Fibroblast of lung (primary cell): Measurements from ENCODE around the gene PMS1. TPM values are rescaled to one million over a fixed set of nuclear protein-coding genes. Genes with fewer than 3 reads are reported as not detected.

Source experiments
- DNase-seq, 2 donors: peaks; one replicate each; pipeline versions ENCODE4 v3.0.0 to v3.0.0-alpha.2; 2010; ENCODE audit warnings: low read depth in 2 of 2
- H2AFZ ChIP-seq: 2 replicates; pipeline ENCODE4 v1.5.1; 2012; ENCODE audit warnings: low read length, control low read depth, inconsistent platforms
- H3K27ac ChIP-seq: 2 replicates; pipeline ENCODE4 v1.5.1; 2011; ENCODE audit warnings: low read length, control low read depth; ENCODE audit not compliant: insufficient read depth
- H3K27me3 ChIP-seq: 2 replicates; pipeline ENCODE4 v1.5.1; 2011; ENCODE audit warnings: mild to moderate bottlenecking, low read length; ENCODE audit not compliant: control insufficient read depth, insufficient read depth
- H3K36me3 ChIP-seq: 2 replicates; pipeline ENCODE4 v1.5.1; 2011; ENCODE audit warnings: low read length; ENCODE audit not compliant: control insufficient read depth, insufficient read depth
- H3K4me1 ChIP-seq: 2 replicates; pipeline ENCODE4 v1.5.1; 2011; ENCODE audit warnings: low read length; ENCODE audit not compliant: control insufficient read depth, insufficient read depth; ENCODE audit errors: extremely low read depth
- H3K4me2 ChIP-seq: 2 replicates; pipeline ENCODE4 v1.5.1; 2011; ENCODE audit warnings: low read length, control low read depth; ENCODE audit not compliant: insufficient read depth; ENCODE audit errors: extremely low read depth
- H3K4me3 ChIP-seq, 4 experiments: fragments of 200-600 bp in 1 of 4; sonication (generic) in 1 of 4; replicated peaks in 1 of 4; 2 replicates each; pipeline ENCODE4 v1.5.1; 2011 to 2016; ENCODE audit warnings: low read length in 4 of 4, low read depth in 3 of 4, mild to moderate bottlenecking in 3 of 4, control low read depth in 2 of 4, inconsistent platforms in 1 of 4, mixed read lengths in 1 of 4; ENCODE audit not compliant: insufficient read depth in 1 of 4; ENCODE audit errors: control extremely low read depth in 1 of 4
- H3K79me2 ChIP-seq: 2 replicates; pipeline ENCODE4 v1.5.1; 2012; ENCODE audit warnings: mild to moderate bottlenecking, low read length, inconsistent platforms; ENCODE audit not compliant: control insufficient read depth, insufficient read depth
- H3K9ac ChIP-seq: 2 replicates; pipeline ENCODE4 v1.5.1; 2011; ENCODE audit warnings: mild to moderate bottlenecking, low read length, control low read depth; ENCODE audit not compliant: insufficient read depth
- H3K9me3 ChIP-seq: 2 replicates; pipeline ENCODE4 v1.5.1; 2012; ENCODE audit warnings: low read depth, low read length; ENCODE audit not compliant: control insufficient read depth, insufficient read depth
- H4K20me1 ChIP-seq: 2 replicates; pipeline ENCODE4 v1.5.1; 2011; ENCODE audit warnings: low read length; ENCODE audit not compliant: control insufficient read depth, insufficient read depth; ENCODE audit errors: extremely low read depth
- CTCF ChIP-seq, 2 donors: IDR thresholded peaks in 1 of 2; conservative IDR thresholded peaks in 1 of 2; 1 replicate in 1 of 2; 2 replicates in 1 of 2; pipeline ENCODE4 v1.5.1; 2011 to 2012; ENCODE audit warnings: low read length in 2 of 2, control low read depth in 1 of 2, inconsistent platforms in 1 of 2, low read depth in 1 of 2, mild to moderate bottlenecking in 1 of 2
- EZH2 ChIP-seq: IDR thresholded peaks from 2 replicates; pipeline ENCODE4 v1.5.1; 2012; ENCODE audit warnings: low read length, control low read depth, mild to moderate bottlenecking; ENCODE audit errors: missing control alignments
- polyA plus RNA-seq, 2 donors: library from polyadenylated mRNA; depleted of rRNA in 1 of 2; stranded (reverse) in 1 of 2; unstranded in 1 of 2; fragments of >200 nt; gene quantifications; 2 replicates each; pipeline ENCODE4 v1.2.1, GENCODE V29; 2011 to 2012; ENCODE audit warnings: missing spikeins in 1 of 2
- total RNA-seq: library from RNA; depleted of rRNA; stranded (reverse); fragments of >200 nt; gene quantifications from 2 replicates; pipeline ENCODE4 v1.2.1, GENCODE V29; 2014

PMS1 gene
- total and polyA plus RNA-seq, 2 donors (not counting 1 experiment from before 2014, with no cell fraction given), result 15.7 to 41.0 TPM

GRCh38 chr2:189818249-189819038 is 34.2 kb downstream of the PMS1 start:
- Histone ChIP-seq H3K9ac (no peak overlapping the region), H2AFZ (no peak overlapping the region), H3K4me1 (no peaks in the 10 kb centered on the region), H3K27ac (peak overlapping the region; percentile 52), H3K9me3 (peaks cover 1% of the 10 kb centered on the region), H4K20me1 (no peaks in the 10 kb centered on the region), H3K4me2 (no peak overlapping the region), H3K27me3 (no peaks in the 10 kb centered on the region), H3K36me3 (no peaks in the 10 kb centered on the region), H3K79me2 (no peaks in the 10 kb centered on the region), H3K4me3 (no peak overlapping the region)
- TF ChIP-seq EZH2 (no peak), CTCF (conservative IDR thresholded peaks at IDR 0.05 in 1 of 2, IDR thresholded peaks at IDR 0.05 in 1 of 2; ENCODE audit: low read depth in 1 of 2, low read length in 2 of 2) (no peak)
- DNase-seq, result no peak

DNA sequence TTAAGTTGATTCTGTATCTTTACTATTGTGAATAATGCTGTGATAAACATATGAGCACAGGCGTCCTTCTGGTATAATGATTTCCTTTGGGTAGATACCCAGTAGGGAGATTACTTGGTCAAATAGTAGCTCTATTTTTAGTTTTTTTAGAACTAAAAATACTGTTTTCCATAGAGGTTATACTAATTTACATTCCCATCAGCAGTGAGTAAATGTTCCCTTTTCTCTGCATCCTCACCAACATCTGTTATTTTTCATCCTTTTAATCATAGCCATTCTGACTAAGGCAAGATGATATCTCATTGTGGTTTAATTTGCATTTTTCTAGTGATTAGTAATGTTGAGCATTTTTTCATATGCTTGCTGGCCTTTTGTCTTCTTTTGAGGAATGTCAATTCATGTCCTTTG is 35.1 kb downstream of the PMS1 start:
- H3K27me3 ChIP-seq, result no peaks in the 10 kb centered on the region
- TF ChIP-seq CTCF (conservative IDR thresholded peaks at IDR 0.05 in 1 of 2, IDR thresholded peaks at IDR 0.05 in 1 of 2; ENCODE audit: low read depth in 1 of 2, low read length in 2 of 2) (no peak), EZH2 (no peak)
- H3K4me2 ChIP-seq, result no peak overlapping the region
- no peaks in the 10 kb centered on the region for H4K20me1 ChIP-seq
- H2AFZ ChIP-seq, result no peak overlapping the region
- peaks cover 1% of the 10 kb centered on the region for H3K9me3 ChIP-seq
- H3K4me1 ChIP-seq, result no peaks in the 10 kb centered on the region
- H3K27ac ChIP-seq, result peak overlapping the region; percentile 52
- peak; percentile 73 to 86 for DNase-seq
- H3K79me2 ChIP-seq, result no peaks in the 10 kb centered on the region
- H3K9ac ChIP-seq, result no peak overlapping the region
- no peaks in the 10 kb centered on the region for H3K36me3 ChIP-seq
- no peak overlapping the region for H3K4me3 ChIP-seq

GRCh38 chr2:189821953-189822748 is 37.9 kb downstream of the PMS1 start:
- Histone ChIP-seq H3K27me3 (no peaks in the 10 kb centered on the region), H3K4me3 (no peak overlapping the region), H3K27ac (peak overlapping the region; percentile 46), H3K4me1 (no peaks in the 10 kb centered on the region), H2AFZ (no peak overlapping the region), H4K20me1 (no peaks in the 10 kb centered on the region), H3K9ac (no peak overlapping the region), H3K4me2 (no peak overlapping the region), H3K9me3 (peaks cover 1% of the 10 kb centered on the region), H3K36me3 (no peaks in the 10 kb centered on the region), H3K79me2 (no peaks in the 10 kb centered on the region)
- TF ChIP-seq CTCF (conservative IDR thresholded peaks at IDR 0.05 in 1 of 2, IDR thresholded peaks at IDR 0.05 in 1 of 2; ENCODE audit: low read depth in 1 of 2, low read length in 2 of 2) (no peak), EZH2 (no peak)
- peak; percentile 27 to 92 for DNase-seq
